Activated CD4-positive, alpha-beta T cell treated with anti-CD3 and anti-CD28 coated beads, Interleukin-2, amount 50 U/mL, for 1 hour (primary cell): ENCODE measurements around the gene AMN.

Experiments
- DNase-seq: peaks from one replicate; pipeline ENCODE4 v3.0.0-alpha.2; 2020

AMN gene

GRCh38 chr14:102899516-102899900 is 23.0 kb upstream of the AMN start:
- no peak for DNase-seq

GRCh38 chr14:102900631-102901571 is 21.6 kb upstream of the AMN start:
- DNase-seq: no peak

DNA sequence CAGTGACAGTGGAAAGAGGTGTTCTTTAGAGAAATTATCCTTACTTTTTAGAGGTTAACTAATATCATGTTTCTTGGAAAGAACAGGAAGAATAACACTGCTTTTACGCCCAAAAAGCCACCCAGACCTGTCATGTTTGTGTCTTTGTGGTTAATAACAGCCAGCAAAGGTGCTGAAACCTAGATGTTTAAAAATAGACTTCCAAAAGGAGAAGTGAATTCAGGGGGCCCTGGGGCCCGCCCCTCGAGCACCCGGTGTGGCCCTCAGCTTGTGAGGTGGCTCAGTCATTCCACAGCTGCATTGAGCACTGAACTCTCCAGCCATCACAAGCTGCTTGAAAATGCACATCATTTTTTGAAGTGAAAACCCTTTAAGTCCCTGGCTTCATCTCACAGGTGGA is 20.8 kb upstream of the AMN start:
- no peak for DNase-seq

DNA sequence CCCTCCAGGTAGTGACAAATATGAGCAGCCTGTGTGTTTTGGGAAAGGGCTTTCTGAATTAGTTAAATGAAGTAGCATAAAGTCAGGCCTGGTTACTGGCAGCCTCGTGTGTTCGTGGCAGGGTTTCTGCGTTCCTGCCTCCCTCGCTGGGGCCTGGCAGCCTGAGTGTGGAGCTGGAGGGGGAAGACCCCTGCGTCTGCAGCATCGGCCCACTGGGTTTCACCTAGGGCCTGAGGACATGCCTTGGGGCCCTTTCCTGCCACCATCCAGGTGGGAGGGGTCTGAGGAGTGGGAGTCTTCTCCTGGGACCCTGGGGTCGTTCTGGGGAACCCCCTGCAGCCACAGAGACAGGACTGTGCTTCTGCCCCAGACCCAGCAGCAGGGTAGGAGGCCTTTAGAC is 20.4 kb upstream of the AMN start:
- DNase-seq: no peak

DNA sequence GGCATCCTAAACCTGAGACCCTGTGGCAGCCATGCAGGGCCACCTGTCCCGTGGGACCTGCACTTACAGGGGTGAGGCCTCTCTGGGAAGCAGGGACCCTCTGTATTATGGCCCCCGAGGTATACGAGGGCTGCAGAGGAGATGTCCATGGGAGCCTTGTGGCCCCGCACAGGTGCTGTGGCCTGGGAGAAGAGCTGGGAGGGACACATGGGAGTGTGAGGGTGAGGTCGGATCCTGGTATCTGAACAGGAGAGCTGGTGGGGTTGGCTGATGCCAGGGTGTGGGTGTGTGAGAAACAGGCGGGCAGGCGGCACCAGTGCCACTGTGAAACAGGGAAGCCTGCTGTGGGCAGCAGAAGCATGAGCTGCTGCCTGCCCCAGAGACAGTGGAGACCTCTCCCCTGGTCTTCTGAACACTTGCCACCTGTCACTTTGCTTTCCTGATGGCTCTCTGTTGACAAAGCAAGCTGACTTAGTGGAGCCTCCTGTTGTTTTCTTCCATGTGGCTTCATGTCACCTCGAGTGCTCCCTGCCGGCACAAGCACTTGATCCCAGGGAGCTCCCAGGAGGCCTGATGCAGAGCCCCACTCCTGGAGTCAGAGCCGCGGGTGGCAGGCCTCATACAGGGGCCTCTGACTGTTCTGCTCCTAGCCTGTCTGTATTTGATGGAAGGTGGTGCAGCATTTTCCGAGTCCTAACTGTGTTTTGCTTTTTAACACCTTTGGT is 19.8 kb upstream of the AMN start:
- DNase-seq: no peak

DNA sequence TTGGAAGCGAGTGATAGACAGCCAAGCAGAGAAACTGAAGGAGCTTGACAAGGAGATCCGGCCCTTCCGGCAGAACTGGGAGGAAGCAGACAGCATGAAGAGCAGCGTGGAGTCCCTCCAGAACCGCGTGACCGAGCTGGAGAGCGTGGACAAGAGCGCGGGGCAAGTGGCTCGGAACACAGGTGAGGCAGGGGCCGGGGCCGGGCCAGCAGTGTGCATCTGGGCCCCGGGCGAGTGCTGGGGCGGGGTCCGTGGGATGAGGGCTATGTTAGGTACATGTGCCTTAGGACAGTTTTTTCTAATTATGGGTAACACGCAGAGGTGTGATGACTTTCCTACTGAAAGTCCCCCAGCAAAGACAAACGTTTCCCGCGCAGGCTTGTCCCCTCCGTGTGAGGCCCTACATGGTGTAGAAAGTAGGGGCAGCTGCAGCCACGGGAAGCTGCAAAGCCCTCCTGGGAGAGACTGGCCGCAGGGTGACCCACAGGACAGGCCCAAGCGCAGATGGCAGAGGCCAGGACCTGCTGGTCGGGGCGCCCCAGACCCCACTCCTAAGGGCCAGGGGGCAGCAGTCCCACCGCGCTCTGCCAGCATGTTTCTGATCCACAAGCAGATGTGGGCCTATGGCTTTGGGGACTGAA is 19.1 kb upstream of the AMN start:
- DNase-seq: no peak

- no peak for DNase-seq
These were observed 18.5 kb upstream of the AMN start for GRCh38 chr14:102903889-102904512.

DNA sequence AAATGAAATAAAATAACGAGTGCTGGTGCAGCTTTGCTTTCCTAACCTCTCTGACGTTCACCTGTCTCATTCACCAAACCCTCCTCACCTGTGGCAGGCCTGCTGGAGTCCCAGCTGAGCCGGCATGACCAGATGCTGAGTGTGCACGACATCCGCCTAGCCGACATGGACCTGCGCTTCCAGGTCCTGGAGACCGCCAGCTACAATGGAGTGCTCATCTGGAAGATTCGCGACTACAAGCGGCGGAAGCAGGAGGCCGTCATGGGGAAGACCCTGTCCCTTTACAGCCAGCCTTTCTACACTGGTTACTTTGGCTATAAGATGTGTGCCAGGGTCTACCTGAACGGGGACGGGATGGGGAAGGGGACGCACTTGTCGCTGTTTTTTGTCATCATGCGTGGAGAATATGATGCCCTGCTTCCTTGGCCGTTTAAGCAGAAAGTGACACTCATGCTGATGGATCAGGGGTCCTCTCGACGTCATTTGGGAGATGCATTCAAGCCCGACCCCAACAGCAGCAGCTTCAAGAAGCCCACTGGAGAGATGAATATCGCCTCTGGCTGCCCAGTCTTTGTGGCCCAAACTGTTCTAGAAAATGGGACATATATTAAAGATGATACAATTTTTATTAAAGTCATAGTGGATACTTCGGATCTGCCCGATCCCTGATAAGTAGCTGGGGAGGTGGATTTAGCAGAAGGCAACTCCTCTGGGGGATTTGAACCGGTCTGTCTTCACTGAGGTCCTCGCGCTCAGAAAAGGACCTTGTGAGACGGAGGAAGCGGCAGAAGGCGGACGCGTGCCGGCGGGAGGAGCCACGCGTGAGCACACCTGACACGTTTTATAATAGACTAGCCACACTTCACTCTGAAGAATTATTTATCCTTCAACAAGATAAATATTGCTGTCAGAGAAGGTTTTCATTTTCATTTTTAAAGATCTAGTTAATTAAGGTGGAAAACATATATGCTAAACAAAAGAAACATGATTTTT is 17.1 kb upstream of the AMN start:
- DNase-seq: no peak

DNA sequence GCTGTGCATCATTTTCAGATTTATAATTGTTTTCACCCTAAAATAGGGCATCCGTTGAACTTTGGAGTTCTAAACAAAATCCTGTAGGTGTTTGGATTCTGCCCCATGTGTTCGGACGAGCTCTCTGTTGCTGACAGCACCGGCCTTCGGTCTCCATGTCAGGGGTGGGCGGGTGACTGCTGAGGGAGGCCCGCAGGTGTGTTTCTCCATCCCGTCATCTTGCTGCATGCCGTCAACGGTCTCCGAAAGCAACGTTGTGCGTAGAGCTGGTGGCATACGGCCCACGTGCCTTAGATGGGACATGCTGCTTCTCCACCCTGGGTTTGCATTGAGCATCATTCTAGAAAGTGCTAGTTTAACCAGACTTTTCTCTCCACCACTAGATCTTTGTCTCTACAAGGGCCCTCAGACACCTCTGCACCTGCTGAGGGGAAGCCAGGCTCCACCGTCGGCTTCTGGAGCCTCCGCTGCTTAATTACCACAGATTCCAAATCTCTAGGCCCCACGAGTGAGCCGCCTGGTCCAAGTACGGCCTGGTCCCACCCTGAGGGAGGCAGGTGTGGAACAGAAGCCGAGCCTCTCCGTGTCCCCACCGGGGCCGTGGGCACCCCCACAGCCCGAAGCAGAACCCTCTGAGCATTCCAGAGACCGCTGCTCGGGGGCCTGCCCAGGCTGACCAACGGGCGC is 15.7 kb upstream of the AMN start:
- no peak for DNase-seq

DNA sequence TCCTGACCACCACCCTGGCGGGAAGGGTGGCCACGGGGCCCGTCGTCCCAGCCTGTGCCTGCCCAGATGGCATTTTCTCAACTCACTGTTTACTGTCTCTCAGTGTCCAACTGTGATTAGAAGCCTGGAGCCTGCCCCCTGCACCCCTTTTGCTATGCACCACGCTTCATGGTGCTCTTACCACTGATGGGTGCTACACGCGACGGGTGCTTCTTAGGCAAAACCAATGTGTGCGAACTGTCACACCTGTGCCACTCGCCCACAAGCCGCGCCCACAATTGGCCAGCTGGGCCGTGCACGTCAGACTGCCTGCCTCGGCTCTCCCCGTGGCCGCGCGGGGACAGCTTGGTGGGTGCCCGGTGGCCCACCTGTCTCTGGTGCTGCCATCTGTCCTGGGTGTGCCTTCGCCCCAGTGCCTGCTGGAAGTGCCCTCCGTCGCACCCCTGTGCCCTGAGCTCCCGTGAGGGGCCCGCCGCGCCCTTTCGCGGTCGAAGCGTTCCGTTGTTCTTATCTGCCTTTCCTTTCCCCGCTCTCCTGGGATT is 15.1 kb upstream of the AMN start:
- no peak for DNase-seq

DNA sequence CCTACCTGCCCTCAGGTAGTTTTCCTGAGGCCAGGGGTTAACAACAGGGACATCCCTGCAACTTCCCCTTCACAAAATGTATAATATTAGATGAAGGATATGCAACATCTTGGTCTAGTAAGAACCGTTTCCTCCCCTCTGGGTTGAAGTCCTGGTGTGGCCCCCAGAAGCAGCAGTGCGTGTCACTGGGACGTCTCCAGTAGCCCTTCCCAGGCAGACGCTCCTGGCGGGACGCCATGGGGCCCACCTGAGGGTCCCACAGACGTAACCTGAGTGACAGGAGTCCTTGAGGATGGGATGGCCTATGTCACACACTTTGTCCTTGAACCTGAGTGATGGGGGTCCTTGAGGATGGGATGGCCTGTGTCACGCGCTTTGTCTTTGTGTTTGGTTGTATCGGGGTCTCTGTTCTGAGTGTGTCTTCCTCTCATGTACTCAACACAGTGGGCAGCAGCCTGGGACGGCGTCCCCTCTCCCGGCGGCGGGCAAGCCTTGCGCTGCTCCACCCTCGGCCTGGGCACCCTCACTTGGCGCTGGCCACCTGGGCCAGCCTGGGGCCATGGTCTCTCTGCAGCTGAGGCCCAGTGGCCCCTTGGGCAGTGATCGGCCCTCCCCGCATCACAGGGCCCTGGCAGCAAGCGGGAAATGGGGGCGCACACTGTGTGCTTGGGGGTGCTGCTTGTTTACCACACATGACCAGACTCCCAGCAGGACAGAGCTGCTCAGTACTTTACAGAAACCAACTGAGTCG is 14.3 kb upstream of the AMN start:
- no peak for DNase-seq

DNA sequence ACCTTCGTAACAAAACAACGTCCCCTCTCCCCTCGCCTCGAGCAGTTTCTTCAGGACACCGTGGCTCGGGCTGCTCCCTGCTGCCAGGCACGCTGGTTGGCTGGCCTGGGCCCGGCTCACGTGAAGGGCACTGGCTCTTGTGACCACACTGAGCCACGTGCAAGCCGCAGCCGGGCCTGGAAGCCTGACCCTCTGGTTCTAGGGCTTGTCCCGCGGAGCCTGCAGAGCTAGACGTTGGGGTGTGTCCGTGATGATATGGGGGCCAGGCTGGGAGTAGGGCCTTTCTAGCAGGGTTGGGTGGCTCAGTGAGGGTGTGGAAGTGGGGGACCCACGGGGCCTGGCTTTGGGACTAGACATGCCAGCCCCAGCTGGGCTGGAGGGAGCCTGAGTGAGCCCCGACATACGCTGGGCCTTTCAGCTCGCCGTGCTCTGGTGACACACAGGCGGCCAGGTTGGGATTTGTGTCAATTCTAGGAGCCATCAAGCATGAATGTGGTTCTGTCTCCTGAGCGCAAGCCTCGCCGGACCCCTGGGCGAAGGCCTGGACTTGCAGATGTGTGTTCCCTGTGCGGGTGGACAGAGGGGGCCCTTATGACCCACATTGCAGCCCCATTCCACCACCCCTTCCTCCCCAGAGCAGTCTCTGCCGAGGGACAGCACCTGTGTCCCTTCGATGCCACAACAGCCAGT is 13.6 kb upstream of the AMN start:
- DNase-seq: no peak

DNA sequence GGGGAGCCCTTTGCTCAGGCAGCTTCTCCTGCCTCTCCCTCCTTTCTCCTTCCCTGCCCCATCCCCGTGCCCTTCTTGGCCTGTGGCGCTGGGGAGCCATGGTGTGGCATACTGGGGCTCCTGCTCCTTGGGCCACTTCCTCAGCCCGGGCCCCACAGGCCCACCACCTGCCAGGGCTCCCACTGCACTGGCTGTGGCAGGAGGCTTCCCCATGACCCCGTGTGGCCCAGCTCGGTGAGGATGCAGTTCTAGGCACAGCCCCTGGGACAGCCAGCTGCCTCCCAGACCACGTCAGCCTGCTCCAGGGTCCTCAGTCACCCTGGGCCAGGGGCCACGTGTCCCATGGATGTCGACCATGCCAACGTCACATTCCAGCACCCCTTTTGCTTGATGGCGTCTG is 13.0 kb upstream of the AMN start:
- no peak for DNase-seq

GRCh38 chr14:102909911-102910310 is 12.6 kb upstream of the AMN start:
- no peak for DNase-seq

DNA sequence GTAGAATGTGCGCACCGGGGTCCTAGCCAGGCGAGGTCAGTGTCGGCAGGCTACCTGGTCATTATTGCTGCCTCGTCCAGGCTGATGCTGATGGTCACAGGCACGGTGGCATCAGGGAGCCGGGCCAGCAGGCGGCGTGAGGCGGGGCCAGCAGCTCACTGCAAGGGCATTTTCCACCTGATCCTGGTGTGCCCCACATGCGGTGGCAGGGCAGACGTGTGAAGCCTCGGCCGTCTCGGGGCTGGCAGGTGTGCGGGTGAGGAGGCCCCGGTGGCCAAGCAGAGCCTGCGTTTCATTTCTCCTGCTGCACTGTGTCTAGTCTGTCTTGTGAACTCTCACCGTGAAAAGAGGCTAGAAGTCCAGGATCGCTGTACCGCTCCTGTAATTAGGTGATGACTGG is 12.0 kb upstream of the AMN start:
- no peak for DNase-seq

DNA sequence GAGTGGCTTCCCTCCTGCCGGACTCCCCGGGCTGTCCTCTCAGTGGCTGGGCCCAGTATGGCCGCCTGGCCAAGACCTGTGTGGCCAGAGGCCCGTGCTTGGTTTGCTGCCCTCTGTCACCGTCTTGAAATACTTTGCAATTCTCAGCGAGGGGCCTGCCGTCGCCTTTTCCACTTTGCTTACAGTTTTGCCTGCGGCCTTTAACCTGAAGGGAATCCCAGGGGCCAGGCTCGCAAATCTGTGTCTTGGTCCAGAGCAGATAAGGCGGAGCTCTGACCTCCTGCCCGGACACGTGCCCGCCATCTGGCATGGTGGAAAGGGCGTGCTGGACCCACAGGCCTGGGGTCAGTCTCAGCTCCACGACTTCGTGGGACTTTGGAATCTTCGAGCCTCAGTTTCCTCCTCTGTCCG is 10.9 kb upstream of the AMN start:
- no peak for DNase-seq

- DNase-seq: no peak
These were observed 10.3 kb upstream of the AMN start for GRCh38 chr14:102911991-102912761.

DNA sequence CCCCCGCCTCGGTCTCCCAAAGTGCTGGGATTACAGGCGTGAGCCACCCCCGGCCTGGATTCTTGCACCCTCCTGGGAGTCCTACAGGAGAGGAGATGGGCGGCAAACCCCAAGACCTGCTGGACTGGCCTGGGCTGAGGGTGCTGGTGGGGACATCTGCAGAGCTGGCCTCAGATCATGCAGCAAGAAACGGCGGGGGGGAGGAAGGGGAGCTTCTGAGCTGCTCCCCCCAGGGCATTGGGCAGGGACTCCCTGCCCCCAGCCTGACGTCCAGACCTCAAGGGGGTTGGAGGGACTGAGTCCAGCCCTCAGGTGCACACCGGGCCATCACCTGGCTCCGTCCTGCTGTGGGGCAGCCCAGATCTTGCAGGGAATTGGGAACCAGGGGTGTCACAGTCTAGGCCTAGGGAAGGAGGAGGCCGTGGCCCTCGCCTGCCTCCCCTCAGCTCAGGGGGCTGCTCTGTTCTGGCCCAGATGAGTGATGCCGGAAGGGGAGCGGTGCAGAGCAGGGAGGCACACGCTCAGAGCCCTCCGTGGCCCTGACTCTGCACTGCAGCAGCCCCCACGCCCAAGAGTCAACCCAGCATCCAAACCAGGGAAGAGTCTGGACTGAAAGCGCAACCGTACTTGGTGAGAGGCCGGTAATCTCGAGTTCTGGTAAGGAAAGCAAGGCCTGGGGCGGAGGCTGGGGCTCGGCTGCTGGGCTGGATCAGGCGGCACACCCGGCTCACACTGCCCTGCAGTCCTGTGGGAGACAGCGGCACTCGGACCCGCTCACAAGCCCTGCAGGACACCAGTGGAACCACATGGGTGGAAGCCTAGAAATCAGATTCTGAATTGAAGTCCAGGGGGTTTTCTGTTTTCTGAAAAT is 8.9 kb upstream of the AMN start:
- DNase-seq: no peak
